Common myeloid progenitor, CD34-positive (primary cell): ENCODE measurements around the gene SLC15A1.

Experiments used
- CTCF ChIA-PET: fragments of 350-600 bp; sonication (Branson Sonifier 250); formaldehyde crosslinking; loops from one replicate; lab custom pipeline; 2021; ENCODE audit warnings: antibody characterized with exemption; lab: Charles Lee
- POLR2A ChIA-PET: fragments of 350-600 bp; sonication (Branson Sonifier 250); formaldehyde crosslinking; loops from one replicate; lab custom pipeline; 2021; ENCODE audit warnings: antibody characterized with exemption; lab: Charles Lee
- DNase-seq, 3 donors: peaks; one replicate each; pipeline versions ENCODE4 v3.0.0 to v3.0.0-alpha.2; 2013
- H3K27ac ChIP-seq, 2 experiments: 1 replicate in 1 of 2; 2 replicates in 1 of 2; pipeline ENCODE4 v1.7.0; 2013; ENCODE audit warnings: inconsistent platforms in 2 of 2, low read length in 2 of 2, mild to moderate bottlenecking in 2 of 2, low read depth in 1 of 2, moderate library complexity in 1 of 2; ENCODE audit not compliant: severe bottlenecking in 2 of 2, insufficient read depth in 1 of 2, poor library complexity in 1 of 2
- H3K27me3 ChIP-seq, 5 experiments: replicated peaks in 2 of 5; 1 replicate in 3 of 5; 2 replicates in 2 of 5; pipeline versions ENCODE4 v1.6.1 to v1.7.0; 2013; ENCODE audit warnings: low read length in 4 of 5, mild to moderate bottlenecking in 2 of 5, moderate library complexity in 2 of 5, inconsistent platforms in 1 of 5; ENCODE audit not compliant: insufficient read depth in 5 of 5, control insufficient read depth in 4 of 5
- H3K36me3 ChIP-seq, 4 experiments: 1 replicate in 2 of 4; 2 replicates in 2 of 4; pipeline versions ENCODE4 v1.6.1 to v1.7.0; 2013; ENCODE audit warnings: low read length in 3 of 4, control low read depth in 1 of 4, mild to moderate bottlenecking in 1 of 4; ENCODE audit not compliant: control insufficient read depth in 4 of 4, insufficient read depth in 4 of 4
- H3K4me1 ChIP-seq, 4 experiments: 1 replicate in 3 of 4; 2 replicates in 1 of 4; pipeline versions ENCODE4 v1.6.1 to v1.7.1; 2013; ENCODE audit warnings: low read length in 3 of 4, mild to moderate bottlenecking in 3 of 4, control low read depth in 1 of 4, inconsistent platforms in 1 of 4, moderate library complexity in 1 of 4; ENCODE audit not compliant: control insufficient read depth in 4 of 4, insufficient read depth in 4 of 4; ENCODE audit errors: control extremely low read depth in 1 of 4
- H3K4me3 ChIP-seq, 7 experiments: 1 replicate in 4 of 7; 2 replicates in 3 of 7; pipeline versions ENCODE4 v1.5.1 to v1.7.0; 2013; ENCODE audit warnings: mild to moderate bottlenecking in 7 of 7, low read length in 6 of 7, moderate library complexity in 6 of 7, inconsistent platforms in 2 of 7, low read depth in 2 of 7, control low read depth in 1 of 7; ENCODE audit not compliant: insufficient read depth in 4 of 7, control insufficient read depth in 1 of 7; ENCODE audit errors: extremely low read depth in 1 of 7
- H3K9me3 ChIP-seq, 5 experiments: 1 replicate in 4 of 5; 2 replicates in 1 of 5; pipeline versions ENCODE4 v1.6.1 to v1.7.1; 2013; ENCODE audit warnings: low read length in 4 of 5, mild to moderate bottlenecking in 2 of 5, inconsistent platforms in 1 of 5, low read depth in 1 of 5, moderate library complexity in 1 of 5; ENCODE audit not compliant: control insufficient read depth in 4 of 5, insufficient read depth in 2 of 5; ENCODE audit errors: control extremely low read depth in 1 of 5
- WGBS: methylation state at CpG from one replicate; pipeline ENCODE4 v1.1.5; 2013; ENCODE audit not compliant: insufficient coverage; 5-methylcytosine and 5-hydroxymethylcytosine counted together

SLC15A1 gene

DNA sequence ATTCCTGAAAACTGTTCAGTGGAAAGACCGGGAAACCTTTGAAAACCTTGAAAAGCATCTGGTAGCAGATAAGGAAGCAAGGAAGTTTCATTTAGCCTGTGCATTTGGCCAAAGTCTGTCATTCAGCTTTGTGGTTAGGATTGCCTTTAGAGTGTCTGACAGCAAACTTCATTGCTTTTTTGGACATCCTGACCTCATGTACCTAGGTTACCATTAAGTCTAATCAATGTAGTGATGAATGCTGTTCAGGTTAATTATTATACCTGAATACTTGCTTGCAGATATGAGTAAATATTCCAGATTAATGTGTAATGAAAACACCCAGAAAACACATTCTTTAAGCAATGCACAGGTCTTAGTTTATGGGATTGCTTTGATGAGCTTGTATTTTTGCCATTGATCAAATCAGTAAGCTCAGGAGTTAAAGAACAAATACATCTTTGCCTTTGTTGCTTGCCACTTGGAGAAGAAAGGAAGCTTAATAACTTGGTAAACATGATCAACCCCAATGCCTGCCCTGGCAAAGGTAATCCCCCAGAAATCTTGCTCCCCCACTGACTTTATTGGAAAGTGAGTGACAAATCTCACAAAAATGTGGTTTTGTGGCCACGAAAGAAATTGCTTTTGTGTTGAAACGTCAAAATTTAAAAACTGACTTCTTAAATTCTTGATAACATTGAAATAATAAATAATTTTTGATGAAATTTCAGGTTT lies 87.4 kb downstream of the SLC15A1 start:
- ChIA-PET CTCF (interaction anchor here (0.9 to 2.0 kb wide), 4 partner anchors 9 to 220 kb away, joined by 4 to 7 read pairs (median 5); no protein-coding TSS in a partner anchor), POLR2A (no interaction called here)
- 58% methylated on average over 1 of the region's 3 CpGs for WGBS

DNA sequence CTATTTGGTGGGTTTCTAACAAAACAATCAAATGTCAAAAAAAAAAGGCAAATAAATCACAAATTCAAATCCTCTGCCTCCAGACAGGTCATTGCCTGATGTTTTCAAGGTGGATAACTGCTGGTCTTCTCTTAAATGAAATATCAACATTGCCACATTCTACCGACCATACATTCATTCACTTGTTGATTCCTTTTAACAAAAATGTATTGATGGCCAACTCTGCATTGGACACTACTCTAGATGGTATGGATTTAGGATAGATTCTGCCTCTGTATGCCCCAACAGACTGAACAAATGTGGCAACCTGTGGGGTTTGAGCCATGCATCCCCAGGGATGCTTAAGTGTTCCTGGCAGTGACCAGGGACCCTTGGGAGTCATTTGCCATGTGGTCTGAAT lies 88.0 kb downstream of the SLC15A1 start:
- no peaks in the 10 kb centered on the region for H3K9me3 ChIP-seq
- H3K36me3 ChIP-seq: no peaks in the 10 kb centered on the region
- CTCF ChIA-PET: interaction anchor here (1.6 to 2.0 kb wide), 2 partner anchors 10 to 219 kb away, joined by 4 to 7 read pairs; no protein-coding TSS in a partner anchor
- H3K4me3 ChIP-seq: no peak overlapping the region
- H3K27ac ChIP-seq: no peak overlapping the region
- H3K4me1 ChIP-seq: no peaks in the 10 kb centered on the region
- POLR2A ChIA-PET: no interaction called here
- peaks cover 0 to 5% (median 3%) of the 10 kb centered on the region in 5 experiments for H3K27me3 ChIP-seq
- DNase-seq: no peak
- no CpG with 5 or more reads among the region's 1 CpG for WGBS

More for the DNA sequence above, 87.4 kb downstream of the SLC15A1 start:
- Histone ChIP-seq H3K4me1 (no peaks in the 10 kb centered on the region), H3K9me3 (no peaks in the 10 kb centered on the region), H3K4me3 (no peak overlapping the region), H3K27me3 (peaks cover 0 to 5% (median 3%) of the 10 kb centered on the region in 5 experiments), H3K27ac (no peak overlapping the region), H3K36me3 (no peaks in the 10 kb centered on the region)
- DNase-seq: no peak

DNA sequence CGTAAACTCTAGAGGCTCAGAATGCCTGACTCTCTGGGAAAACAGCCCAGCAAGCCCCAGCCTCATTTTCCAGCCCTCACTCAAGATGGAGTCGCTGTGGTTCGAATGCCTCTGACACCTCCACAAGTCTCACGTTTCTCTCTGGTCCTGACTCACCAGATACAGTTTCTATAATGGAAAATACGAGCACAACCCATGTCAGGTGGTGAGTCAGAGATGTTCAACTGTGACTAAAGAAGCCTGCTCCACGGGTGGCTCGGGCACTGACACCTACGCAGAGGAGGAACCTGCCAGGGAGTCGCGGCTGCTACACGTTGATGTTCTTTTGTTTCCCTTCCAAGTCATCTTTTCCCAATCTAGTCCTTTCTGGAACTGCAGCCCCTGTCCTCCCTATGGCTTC lies 88.4 kb downstream of the SLC15A1 start:
- ChIA-PET CTCF (no interaction called here), POLR2A (no interaction called here)
- Histone ChIP-seq H3K36me3 (no peaks in the 10 kb centered on the region), H3K9me3 (no peaks in the 10 kb centered on the region), H3K4me1 (no peaks in the 10 kb centered on the region), H3K4me3 (no peak overlapping the region), H3K27ac (no peak overlapping the region), H3K27me3 (peaks cover 0 to 5% (median 3%) of the 10 kb centered on the region in 5 experiments)
- DNase-seq: no peak
- WGBS: 89% methylated on average over 7 of the region's 11 CpGs

DNA sequence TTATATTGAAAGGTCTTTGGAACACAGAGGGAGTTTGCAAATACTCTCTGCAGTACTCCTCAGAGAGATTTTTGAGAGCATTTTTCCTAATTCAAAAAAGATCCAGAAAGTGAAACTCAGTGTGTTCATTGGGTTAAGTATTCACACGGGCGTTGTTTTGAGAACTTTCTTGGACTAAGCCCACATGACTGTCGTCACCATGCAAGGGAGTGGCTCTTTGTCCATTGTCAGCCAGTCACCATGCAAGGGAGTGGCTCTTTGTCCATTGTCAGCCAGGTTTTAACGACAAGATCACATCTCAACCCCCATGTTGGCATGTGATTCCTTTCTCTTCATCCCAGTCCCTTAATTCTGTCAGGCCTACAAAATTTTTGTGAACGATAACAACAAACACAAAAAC lies 94.3 kb downstream of the SLC15A1 start:
- DNase-seq: no peak
- ChIA-PET CTCF (no interaction called here), POLR2A (no interaction called here)
- Histone ChIP-seq H3K4me1 (peaks cover 0 to 3% (median 0%) of the 10 kb centered on the region in 4 experiments), H3K4me3 (no peak overlapping the region), H3K9me3 (no peaks in the 10 kb centered on the region), H3K27me3 (peaks cover 0 to 5% (median 0%) of the 10 kb centered on the region in 5 experiments), H3K27ac (no peak overlapping the region), H3K36me3 (no peaks in the 10 kb centered on the region)
- 96% methylated on average over 5 of the region's 5 CpGs for WGBS

DNA sequence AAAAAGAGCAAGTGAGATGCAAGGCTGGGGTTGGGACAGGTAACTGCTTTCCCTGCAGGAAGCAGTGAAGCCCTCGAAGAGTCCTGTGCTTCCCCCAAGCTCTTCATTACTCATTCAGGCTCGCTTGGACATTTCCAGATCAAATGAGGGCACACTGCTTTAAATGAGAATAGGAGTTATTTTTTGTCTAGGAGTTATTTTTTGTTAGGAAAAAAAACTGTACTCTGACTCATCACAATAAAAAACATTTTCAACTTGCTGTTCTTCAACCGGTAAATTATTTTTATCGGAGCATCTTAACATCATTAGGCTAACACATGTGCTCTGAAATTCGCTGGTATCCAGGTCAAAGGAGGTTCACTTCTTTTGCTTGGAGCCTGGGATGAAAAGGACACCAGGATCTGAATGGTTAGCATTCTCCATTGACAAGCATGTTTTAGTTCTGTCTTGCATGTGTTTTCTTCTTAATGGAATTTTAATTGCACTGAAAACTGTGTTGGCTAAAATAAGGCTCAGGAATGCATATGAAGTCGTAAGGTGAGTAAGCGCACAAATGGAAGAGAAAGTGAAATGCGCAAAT lies 94.9 kb downstream of the SLC15A1 start:
- H3K27me3 ChIP-seq: peaks cover 0 to 2% (median 0%) of the 10 kb centered on the region in 5 experiments
- no peak for DNase-seq
- no peak overlapping the region for H3K4me3 ChIP-seq
- POLR2A ChIA-PET: no interaction called here
- H3K4me1 ChIP-seq: peaks cover 0 to 3% (median 0%) of the 10 kb centered on the region in 4 experiments
- H3K27ac ChIP-seq: no peak overlapping the region
- no peaks in the 10 kb centered on the region for H3K36me3 ChIP-seq
- no peaks in the 10 kb centered on the region for H3K9me3 ChIP-seq
- CTCF ChIA-PET: no interaction called here
- WGBS: 94% methylated on average over 7 of the region's 8 CpGs

DNA sequence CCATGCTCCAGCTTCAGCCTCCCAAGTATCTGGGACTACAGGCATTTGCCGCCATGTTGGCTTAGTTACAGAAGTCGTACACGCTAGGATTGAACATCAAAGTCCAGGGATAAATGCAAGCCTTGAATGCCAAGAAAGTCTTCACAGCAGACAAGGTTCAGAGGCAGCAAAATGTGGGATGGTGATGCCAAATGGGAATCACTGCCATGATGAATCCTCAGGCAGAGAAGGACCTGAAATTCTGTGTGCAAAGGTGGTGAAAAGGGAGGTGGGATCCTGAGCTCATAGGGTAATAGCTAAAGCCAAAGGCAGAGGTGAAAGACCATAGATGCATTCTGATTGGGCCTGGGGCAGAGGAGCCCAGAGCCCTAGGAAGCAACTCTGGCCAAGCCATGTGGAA lies 96.2 kb downstream of the SLC15A1 start:
- peaks cover 0 to 3% (median 0%) of the 10 kb centered on the region in 4 experiments for H3K4me1 ChIP-seq
- no peaks in the 10 kb centered on the region for H3K27me3 ChIP-seq
- no peak overlapping the region for H3K27ac ChIP-seq
- no peak for DNase-seq
- H3K4me3 ChIP-seq: no peak overlapping the region
- ChIA-PET CTCF (interaction anchor here (0.6 kb wide), 1 partner anchor 550 kb away, joined by 4 read pairs; no protein-coding TSS in a partner anchor), POLR2A (no interaction called here)
- no peaks in the 10 kb centered on the region for H3K36me3 ChIP-seq
- no peaks in the 10 kb centered on the region for H3K9me3 ChIP-seq
- 92% methylated on average over 3 of the region's 3 CpGs for WGBS
